ENCODE results near the gene GJA3.

GJA3 gene

GRCh38 chr13:20148501-20149183 lies 12.2 kb downstream of the GJA3 start:
- DNase-seq: no peak

DNA sequence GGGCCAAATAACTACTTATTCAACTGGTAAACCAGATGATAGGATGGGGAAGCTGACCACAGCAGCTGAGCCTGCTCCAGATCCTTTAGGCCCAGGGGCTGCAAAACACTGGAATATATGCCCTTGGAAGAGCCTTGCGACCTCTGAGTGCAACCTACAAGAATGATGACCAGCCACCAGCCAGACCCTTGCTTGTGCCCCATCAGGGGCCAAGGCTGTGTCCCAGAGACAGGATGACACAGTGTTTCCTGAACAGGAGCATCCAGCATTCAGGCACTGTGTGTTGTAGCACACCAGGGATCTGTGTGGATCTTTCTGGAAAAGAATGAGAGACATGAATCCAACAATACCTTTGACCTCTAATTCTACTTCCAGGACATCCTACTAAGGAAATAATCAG lies 14.5 kb downstream of the GJA3 start:
- DNase-seq: no peak

DNA sequence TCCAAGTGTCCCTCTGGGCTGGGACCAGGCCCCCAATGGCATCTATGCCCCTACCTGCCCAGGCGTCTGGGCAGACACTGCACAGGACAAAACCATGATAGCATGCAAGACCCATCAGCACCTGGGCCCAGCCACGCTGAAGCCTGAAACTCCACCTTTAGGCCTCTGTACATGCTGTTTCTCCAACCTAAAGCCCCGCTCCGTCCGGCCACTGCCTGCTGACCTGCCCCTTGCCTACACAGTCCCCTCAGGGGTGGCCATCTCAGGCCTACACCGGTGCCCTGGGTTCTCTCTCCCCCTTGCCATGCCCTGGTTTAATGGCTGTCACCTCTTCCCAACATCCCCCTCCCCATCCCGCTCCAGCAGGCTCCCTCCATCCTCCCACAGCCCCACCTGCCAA lies 15.3 kb downstream of the GJA3 start:
- DNase-seq: no peak

DNA sequence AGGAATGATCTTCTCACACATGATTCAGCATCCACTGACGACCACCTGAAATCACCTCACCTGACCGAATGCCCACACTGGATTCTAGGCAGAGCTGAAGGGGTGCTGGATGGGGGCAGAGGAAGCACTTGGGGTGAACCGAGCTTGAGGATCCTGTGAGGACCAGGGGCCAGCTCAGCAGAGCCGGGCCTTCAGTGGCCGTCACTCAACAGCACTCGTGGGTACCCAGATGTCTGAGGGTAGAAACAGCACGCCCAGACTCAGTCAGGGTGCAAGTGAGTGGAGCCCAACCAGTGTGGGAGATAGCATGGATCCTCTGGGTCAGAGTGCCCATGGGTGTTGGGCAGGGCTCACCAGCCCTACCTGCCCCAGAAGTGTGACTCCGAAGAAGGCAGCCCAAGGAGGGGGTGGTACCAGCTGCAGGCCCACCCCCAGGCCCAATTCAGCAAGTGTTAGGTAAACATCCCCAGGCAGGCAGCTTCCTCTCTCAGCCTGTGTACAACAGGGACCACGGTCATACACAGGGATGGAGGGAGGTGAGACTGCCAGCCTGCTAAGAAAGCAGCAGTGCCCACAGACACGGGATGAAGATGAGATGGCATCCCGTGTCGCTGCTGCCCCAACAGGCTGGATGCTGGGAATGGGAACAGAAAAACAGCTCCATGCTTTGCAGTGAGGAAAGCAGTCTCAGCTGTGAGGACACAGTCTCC lies 16.6 kb downstream of the GJA3 start:
- no peak for DNase-seq

- no peak for DNase-seq
Measured at GRCh38 chr13:20142927-20143480, 17.8 kb downstream of the GJA3 start.

- no peak for DNase-seq
Measured at GRCh38 chr13:20142023-20142926, 18.6 kb downstream of the GJA3 start.

- DNase-seq: no peak
Measured at GRCh38 chr13:20141238-20142022, 19.4 kb downstream of the GJA3 start.

- DNase-seq: no peak
Measured at GRCh38 chr13:20140487-20140886, 20.4 kb downstream of the GJA3 start.

DNA sequence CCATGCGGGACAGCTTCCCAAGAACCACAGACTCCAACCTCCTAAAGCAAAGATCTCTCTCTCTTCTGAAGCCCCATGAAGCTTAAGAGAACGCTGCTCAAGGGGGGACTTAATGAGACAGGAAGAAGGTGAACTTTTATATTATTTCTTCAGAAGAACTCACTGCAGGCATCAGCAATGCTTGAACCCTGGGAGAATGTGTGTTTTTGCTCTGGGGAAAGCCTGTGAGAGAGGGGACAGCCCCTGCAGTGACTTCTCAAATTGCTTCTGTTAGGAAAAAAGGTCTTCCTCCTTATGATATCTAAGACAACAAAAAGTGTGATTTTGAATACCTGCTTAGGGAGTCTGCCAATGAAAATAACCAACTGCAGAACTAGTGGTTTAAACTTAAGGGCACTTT lies 23.0 kb downstream of the GJA3 start:
- no peak for DNase-seq

- peak; percentile 47 for DNase-seq
Measured at GRCh38 chr13:20136781-20137703, 23.8 kb downstream of the GJA3 start.

- DNase-seq: no peak
Measured at GRCh38 chr13:20134732-20135131, 26.1 kb downstream of the GJA3 start.

DNA sequence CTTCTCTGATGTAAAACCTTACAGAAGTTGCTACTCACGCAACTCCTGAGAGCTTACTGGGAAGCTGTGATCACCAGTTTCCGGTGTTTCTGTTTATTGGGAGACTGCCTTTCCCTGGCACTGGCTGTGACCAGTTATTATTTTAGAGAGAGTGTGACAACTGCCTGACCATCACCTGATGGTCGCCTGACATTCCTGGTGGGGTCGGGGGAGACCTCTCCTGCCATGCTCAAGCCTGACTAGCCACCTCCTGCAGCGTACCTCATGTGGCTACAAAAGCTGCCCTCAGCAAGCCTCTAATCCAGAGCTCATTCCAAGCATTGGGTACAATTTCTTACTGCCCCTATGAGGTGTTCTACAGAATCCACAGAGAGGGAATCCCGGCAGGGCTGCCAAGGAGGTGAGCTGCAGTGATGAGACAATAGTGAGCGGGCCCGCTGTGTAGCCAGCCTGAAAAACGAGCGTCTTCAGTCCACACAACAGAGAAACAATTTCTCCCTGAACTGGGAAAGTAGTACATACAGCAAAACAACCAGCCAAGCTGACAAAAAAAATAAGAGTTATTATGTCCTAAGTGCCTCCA lies 28.7 kb downstream of the GJA3 start:
- DNase-seq: no peak

GRCh38 chr13:20131057-20131832 lies 29.6 kb downstream of the GJA3 start:
- no peak for DNase-seq

GRCh38 chr13:20130652-20131051 lies 30.2 kb downstream of the GJA3 start:
- DNase-seq: no peak

GRCh38 chr13:20130012-20130411 lies 30.8 kb downstream of the GJA3 start:
- DNase-seq: no peak

- DNase-seq: no peak
Measured at GRCh38 chr13:20129076-20129475, 31.8 kb downstream of the GJA3 start.

- DNase-seq: peak; percentile 20
Measured at GRCh38 chr13:20128459-20128931, 32.4 kb downstream of the GJA3 start.

DNA sequence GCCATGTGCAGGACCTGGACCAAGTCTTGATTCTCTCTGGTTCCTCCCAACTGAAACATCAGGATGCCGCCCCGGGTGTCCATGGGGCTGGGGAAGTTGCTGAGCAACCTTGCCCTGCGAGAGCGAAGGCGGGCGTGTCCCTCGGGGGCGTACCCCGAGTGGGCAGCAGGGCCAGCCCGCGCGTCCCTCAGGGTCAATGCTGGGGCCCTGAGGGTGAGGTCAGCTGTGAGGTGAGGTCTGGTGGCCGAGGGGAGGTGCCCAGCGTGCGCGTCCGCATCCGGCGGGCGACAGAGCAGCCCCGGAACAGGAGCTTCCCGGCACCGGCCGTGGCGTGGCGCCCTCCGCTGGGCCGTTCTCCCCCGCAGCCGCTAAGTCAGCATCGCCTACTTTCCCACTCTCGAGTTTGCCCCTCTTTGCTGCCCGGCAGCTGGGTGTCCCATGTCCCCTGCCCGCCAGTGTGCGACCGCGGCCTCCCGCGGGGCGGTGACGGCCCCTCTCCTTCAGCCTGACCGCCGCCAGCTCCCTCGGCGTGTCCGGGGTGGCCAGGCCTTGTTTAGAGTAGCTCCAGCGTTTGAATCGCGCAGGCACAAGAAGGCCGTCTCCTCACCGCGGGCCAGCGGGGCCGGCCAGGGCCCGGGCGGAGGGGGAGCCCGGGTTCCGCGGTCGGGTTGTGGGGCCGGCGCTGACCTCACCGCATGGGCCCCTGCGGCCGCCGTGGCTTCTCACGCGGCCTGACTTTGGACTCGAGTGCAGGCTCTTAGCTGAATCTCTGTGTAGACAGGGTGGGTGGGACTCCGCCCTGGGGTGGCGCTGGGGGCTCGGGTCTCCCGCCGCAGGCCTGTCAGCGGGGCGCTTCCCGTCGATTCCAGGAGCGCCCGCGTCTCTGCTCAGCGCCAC lies 33.0 kb downstream of the GJA3 start:
- DNase-seq: peak; percentile 33

DNA sequence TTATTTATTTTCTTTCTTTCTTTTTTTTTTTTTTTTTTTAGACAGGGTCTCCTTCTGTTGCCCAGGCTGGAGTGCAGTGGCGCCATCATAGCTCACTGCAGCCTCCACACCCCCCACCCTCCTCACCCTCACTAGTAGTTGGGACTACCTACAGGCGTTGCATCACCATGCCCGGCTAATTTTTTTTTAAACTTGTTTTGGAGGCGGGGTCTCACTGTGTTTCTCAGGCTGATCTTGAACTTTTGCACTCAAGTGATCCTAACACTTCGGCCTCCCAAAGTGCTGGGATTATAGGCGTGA lies 33.6 kb downstream of the GJA3 start:
- DNase-seq: peak; percentile 20
